ENCODE data around the gene KLHL21.
"Not testable (repeated sequence)": the region's sequence is repeated elsewhere in the genome, so short reads cannot be mapped to it uniquely, and the experiment has no call there.

Gene KLHL21, protein sequence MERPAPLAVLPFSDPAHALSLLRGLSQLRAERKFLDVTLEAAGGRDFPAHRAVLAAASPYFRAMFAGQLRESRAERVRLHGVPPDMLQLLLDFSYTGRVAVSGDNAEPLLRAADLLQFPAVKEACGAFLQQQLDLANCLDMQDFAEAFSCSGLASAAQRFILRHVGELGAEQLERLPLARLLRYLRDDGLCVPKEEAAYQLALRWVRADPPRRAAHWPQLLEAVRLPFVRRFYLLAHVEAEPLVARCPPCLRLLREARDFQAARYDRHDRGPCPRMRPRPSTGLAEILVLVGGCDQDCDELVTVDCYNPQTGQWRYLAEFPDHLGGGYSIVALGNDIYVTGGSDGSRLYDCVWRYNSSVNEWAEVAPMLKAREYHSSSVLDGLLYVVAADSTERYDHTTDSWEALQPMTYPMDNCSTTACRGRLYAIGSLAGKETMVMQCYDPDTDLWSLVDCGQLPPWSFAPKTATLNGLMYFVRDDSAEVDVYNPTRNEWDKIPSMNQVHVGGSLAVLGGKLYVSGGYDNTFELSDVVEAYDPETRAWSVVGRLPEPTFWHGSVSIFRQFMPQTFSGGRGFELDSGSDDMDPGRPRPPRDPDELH

DNA sequence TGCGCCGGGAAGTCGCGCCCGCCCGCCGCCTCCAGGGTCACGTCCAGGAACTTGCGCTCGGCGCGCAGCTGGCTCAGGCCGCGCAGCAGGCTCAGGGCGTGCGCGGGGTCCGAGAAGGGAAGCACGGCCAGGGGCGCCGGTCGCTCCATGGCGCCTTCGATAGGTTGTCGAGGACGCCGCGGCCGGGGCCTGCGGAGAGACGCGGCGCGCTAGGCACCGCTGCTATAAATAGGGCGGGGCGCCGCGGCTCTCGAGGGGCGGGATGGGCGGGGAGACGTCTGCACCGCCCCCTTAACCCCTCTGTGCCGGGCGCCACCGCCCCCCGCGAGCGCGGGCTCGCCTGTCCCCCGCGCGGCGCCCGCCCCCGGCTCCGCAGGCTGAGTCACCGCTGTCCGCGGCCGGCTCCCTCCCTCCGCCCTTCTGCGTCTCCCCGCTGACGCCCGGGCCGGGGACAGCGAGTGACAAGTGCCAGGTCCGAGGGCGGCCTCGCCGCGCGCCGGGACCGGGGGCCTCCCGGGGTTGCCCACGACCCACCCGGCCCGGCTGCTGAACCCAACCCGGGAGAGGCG lies at the start of gene KLHL21:
TSS of gene KLHL21 (minus strand) at position 201 of the 569 bp plus-strand sequence. CDS start at position 149, 52 bp downstream.
- Histone ChIP-seq H3K9me3 (ENCODE audit: low read depth, low read length) (no peaks in the 10 kb centered on the region), H3K9ac (ENCODE audit: insufficient read length) (peak within 1 kb of the TSS; percentile 83), H3K36me3 (ENCODE audit: insufficient read depth, low read length) (peaks cover 5% of the 10 kb centered on the region; the same call in 1 of the 2 replicates), H3K27ac (peak within 1 kb of the TSS; percentile 61; the same call in 1 of the 2 replicates), H3K4me3 (peak within 1 kb of the TSS; percentile 93)
- no peak for TF ChIP-seq EZH2 (IDR thresholded peaks at IDR 0.05)
- no peak for TF ChIP-seq FOXP2 (optimal IDR thresholded peaks at IDR 0.05; ENCODE audit: control extremely low read depth, extremely low read length, insufficient read depth)
- peak; percentile 97 for TF ChIP-seq POLR2AphosphoS5 (IDR thresholded peaks at IDR 0.05; ENCODE audit: borderline replicate concordance, low read depth, low read length)
- no peak for DNase-seq (ENCODE audit: low read depth, low spot score)

DNA sequence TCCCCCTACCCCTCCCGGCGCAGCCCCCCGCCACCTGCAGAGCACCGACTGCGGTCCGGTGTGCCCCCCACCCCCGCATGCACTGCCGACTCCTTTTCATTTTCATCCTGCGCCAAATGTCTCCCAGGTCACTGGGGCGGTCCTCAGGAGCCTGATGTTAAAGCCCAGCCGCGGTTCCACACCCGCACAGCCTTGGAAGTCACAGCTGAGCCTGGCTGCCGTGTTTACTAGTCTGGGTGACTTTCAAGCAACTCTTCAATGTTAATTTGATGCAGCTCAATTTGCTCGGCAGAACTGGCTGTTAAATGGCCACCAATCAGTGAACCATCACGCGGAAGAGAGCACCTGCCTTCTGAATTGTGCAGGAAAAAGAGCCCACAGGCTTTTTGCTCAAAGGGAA lies 49.2 kb upstream of the KLHL21 start:
- TF ChIP-seq POLR2AphosphoS5 (IDR thresholded peaks at IDR 0.05; ENCODE audit: borderline replicate concordance, low read depth, low read length) (no peak), EZH2 (IDR thresholded peaks at IDR 0.05) (no peak), FOXP2 (optimal IDR thresholded peaks at IDR 0.05; ENCODE audit: control extremely low read depth, extremely low read length, insufficient read depth) (no peak)
- H3K36me3 ChIP-seq (ENCODE audit: insufficient read depth, low read length): peaks cover 32% of the 10 kb centered on the region
- H3K27ac ChIP-seq: no peak overlapping the region
- H3K9ac ChIP-seq (ENCODE audit: insufficient read length): no peak overlapping the region
- no peak overlapping the region for H3K4me3 ChIP-seq
- no peaks in the 10 kb centered on the region for H3K9me3 ChIP-seq (ENCODE audit: low read depth, low read length)
- DNase-seq (ENCODE audit: low read depth, low spot score): no peak

DNA sequence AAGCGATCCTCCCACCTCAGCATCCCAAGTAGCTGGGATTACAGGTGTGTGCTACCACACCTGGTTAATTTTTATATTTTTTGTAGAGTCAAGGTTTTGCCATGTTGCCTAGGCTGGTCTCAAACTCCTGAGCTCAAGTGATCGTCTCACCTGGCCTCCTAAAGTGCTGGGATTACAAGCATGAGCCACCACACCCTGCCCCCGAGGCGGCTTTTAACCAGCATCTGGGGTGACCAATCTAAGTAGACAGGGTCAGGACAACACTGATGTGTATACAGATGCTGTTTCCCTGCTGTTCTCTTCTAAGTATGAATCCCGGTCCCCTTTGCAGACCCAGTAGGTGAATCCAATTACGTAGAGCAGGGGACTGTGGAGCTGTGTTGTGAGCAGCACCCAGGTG lies 45.9 kb upstream of the KLHL21 start:
- H3K9me3 ChIP-seq (ENCODE audit: low read depth, low read length): no peaks in the 10 kb centered on the region
- TF ChIP-seq FOXP2 (optimal IDR thresholded peaks at IDR 0.05; ENCODE audit: control extremely low read depth, extremely low read length, insufficient read depth): no peak
- no peak for TF ChIP-seq EZH2 (IDR thresholded peaks at IDR 0.05)
- TF ChIP-seq POLR2AphosphoS5 (IDR thresholded peaks at IDR 0.05; ENCODE audit: borderline replicate concordance, low read depth, low read length): no peak
- H3K36me3 ChIP-seq (ENCODE audit: insufficient read depth, low read length): peaks cover 34% of the 10 kb centered on the region
- no peak overlapping the region for H3K9ac ChIP-seq (ENCODE audit: insufficient read length)
- no peak overlapping the region for H3K27ac ChIP-seq
- no peak overlapping the region for H3K4me3 ChIP-seq
- no peak for DNase-seq (ENCODE audit: low read depth, low spot score)

DNA sequence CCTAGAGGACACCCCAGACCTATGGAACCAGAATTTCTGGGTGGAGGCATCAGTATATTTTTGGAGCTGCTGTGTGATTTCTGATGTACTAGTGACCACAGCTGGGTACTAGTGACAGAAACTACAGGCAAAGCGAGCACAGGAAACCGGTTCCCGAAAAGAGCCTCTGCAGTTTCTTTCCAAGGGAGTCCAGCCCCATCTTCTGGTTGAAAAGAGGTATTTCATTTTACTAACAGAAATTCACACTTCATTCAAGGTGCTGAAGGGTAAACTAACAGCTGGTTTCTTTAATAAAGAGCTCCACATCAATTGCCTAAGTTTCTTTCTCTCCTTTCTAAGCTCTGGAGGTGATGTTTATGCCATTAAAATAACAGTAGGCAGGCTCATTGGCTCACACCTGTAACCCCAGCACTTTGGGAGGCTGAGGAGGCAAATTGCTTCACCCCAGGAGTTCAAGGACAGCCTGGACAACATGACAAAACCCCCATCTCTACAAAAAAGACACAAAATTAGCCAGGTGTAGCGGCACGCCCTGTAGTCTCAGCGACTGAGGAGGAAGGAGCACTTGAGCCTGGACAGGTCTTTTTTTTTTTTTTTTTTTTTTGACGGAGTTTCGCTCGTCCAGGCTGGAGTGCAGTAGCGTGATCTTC lies 44.0 kb upstream of the KLHL21 start:
- no peak overlapping the region for H3K27ac ChIP-seq
- H3K4me3 ChIP-seq: no peak overlapping the region
- no peak for DNase-seq (ENCODE audit: low read depth, low spot score)
- H3K9me3 ChIP-seq (ENCODE audit: low read depth, low read length): no peaks in the 10 kb centered on the region
- no peak overlapping the region for H3K9ac ChIP-seq (ENCODE audit: insufficient read length)
- no peak for TF ChIP-seq FOXP2 (optimal IDR thresholded peaks at IDR 0.05; ENCODE audit: control extremely low read depth, extremely low read length, insufficient read depth)
- no peak for TF ChIP-seq EZH2 (IDR thresholded peaks at IDR 0.05)
- TF ChIP-seq POLR2AphosphoS5 (IDR thresholded peaks at IDR 0.05; ENCODE audit: borderline replicate concordance, low read depth, low read length): no peak
- H3K36me3 ChIP-seq (ENCODE audit: insufficient read depth, low read length): peaks cover 24% of the 10 kb centered on the region

DNA sequence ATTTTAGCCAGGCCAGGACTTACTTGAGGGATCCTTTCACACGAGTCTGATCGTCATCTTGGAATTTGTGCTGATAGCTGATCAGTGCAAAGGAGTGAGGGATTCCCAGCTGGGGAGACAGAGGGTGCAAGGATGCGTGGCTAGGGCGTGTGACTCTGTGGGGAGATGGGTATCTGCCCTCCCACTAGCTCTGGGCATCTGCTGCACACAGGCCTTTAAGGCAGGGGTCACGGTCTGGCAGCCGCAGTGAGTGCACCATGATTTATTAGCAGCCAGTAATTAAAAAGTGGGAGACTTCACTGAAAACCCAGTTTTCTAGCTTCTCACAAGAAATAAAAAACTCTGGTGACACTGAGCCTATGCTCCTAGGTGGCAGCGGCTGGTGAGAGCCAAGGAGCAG lies 42.3 kb upstream of the KLHL21 start:
- peaks cover 28% of the 10 kb centered on the region; the same call in 1 of the 2 replicates for H3K36me3 ChIP-seq (ENCODE audit: insufficient read depth, low read length)
- H3K4me3 ChIP-seq: no peak overlapping the region
- TF ChIP-seq POLR2AphosphoS5 (IDR thresholded peaks at IDR 0.05; ENCODE audit: borderline replicate concordance, low read depth, low read length): no peak
- TF ChIP-seq FOXP2 (optimal IDR thresholded peaks at IDR 0.05; ENCODE audit: control extremely low read depth, extremely low read length, insufficient read depth): no peak
- TF ChIP-seq EZH2 (IDR thresholded peaks at IDR 0.05): no peak
- no peak for DNase-seq (ENCODE audit: low read depth, low spot score)
- no peak overlapping the region for H3K27ac ChIP-seq
- no peak overlapping the region for H3K9ac ChIP-seq (ENCODE audit: insufficient read length)
- H3K9me3 ChIP-seq (ENCODE audit: low read depth, low read length): no peaks in the 10 kb centered on the region

DNA sequence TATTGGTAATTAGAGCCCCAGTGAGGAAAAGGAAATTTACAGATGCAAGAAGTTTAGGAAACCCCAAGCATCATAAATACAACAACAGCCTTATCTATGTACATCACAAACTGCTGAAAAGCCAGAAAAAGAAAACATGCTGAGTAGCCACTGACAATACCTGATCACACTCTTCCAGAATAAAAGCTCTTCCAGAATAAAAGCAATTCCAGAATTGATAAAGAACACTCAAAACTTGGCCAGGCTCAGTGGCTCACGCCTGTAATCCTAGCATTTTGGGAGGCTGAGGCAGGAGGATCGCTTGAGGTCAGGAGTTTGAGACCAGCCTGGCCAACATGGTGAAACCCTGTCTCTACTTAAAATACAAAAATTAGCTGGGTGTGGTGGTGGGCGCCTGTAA lies 38.2 kb upstream of the KLHL21 start:
- H3K9ac ChIP-seq (ENCODE audit: insufficient read length); H3K9me3 ChIP-seq (ENCODE audit: low read depth, low read length); DNase-seq (ENCODE audit: low read depth, low spot score); H3K4me3 ChIP-seq; H3K27ac ChIP-seq: not testable (repeated sequence)
- H3K36me3 ChIP-seq (ENCODE audit: insufficient read depth, low read length): peaks cover 58% of the 10 kb centered on the region; the same call in 1 of the 2 replicates

DNA sequence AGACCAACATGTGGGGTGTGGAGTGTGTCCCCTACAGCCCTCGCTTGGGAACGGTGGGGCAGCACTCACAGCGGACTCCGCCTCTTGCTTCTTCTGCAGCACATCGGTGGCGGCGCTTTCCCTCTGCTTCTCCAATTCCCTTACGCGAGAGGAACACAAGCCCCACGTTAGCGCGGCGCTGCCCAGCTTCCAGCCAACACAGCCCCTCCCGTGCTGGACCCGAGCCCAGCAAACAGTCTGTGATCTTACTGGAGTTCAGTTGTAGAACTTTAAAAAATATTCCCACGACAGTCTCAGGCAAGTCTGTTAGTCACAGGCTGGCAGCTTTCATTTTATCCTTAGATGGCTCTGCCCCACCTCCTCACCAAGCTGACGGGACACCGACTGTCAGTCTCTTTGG lies 35.6 kb upstream of the KLHL21 start:
- no peaks in the 10 kb centered on the region for H3K9me3 ChIP-seq (ENCODE audit: low read depth, low read length)
- DNase-seq (ENCODE audit: low read depth, low spot score): no peak
- no peak overlapping the region for H3K4me3 ChIP-seq
- no peak overlapping the region for H3K27ac ChIP-seq
- H3K9ac ChIP-seq (ENCODE audit: insufficient read length): no peak overlapping the region
- peaks cover 67% of the 10 kb centered on the region for H3K36me3 ChIP-seq (ENCODE audit: insufficient read depth, low read length)
- TF ChIP-seq FOXP2 (optimal IDR thresholded peaks at IDR 0.05; ENCODE audit: control extremely low read depth, extremely low read length, insufficient read depth) (no peak), POLR2AphosphoS5 (IDR thresholded peaks at IDR 0.05; ENCODE audit: borderline replicate concordance, low read depth, low read length) (no peak), EZH2 (IDR thresholded peaks at IDR 0.05) (no peak)

DNA sequence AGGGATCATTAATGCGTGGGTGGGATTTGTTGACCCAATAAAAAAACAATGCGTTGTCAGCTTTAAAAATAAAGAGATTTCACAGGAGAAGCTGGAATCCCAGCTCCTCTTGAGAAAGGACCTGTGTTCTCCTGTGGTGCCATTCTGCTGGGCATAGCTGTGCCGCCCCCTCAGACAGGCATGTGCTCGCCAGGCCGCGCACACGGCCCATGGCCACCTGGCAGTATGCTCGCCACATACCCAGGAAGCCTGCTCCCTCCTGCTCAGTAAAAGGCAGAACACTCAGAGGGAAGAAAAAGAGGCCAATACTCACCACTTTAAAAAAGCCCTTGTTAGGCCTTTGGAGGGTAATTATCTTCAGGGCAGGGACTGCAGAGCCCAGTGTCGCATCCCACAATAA lies 35.1 kb upstream of the KLHL21 start:
- Histone ChIP-seq H3K9me3 (ENCODE audit: low read depth, low read length) (no peaks in the 10 kb centered on the region), H3K4me3 (no peak overlapping the region), H3K36me3 (ENCODE audit: insufficient read depth, low read length) (peaks cover 71% of the 10 kb centered on the region), H3K27ac (no peak overlapping the region), H3K9ac (ENCODE audit: insufficient read length) (no peak overlapping the region)
- TF ChIP-seq EZH2 (IDR thresholded peaks at IDR 0.05): no peak
- no peak for TF ChIP-seq FOXP2 (optimal IDR thresholded peaks at IDR 0.05; ENCODE audit: control extremely low read depth, extremely low read length, insufficient read depth)
- no peak for TF ChIP-seq POLR2AphosphoS5 (IDR thresholded peaks at IDR 0.05; ENCODE audit: borderline replicate concordance, low read depth, low read length)
- no peak for DNase-seq (ENCODE audit: low read depth, low spot score)

DNA sequence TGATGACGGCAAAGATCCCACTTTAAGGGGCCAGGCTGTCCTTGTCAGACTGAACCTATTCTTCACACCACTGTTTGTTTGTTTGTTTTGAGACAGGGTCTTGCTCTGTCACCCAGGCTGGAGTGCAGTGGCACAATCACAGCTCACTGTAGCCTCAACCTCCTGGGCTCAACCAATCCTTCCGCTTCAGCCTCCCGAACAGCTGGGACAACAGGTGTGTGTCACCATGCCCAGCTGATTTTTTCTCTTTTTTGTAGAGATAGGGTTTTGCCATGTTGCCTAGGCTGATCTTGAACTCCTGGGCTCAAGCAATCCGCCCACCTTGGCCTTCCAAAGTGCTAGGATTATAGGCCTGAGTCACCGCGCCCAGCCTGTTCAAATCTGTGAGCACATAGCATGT lies 34.1 kb upstream of the KLHL21 start:
- peaks cover 76% of the 10 kb centered on the region for H3K36me3 ChIP-seq (ENCODE audit: insufficient read depth, low read length)
- H3K9ac ChIP-seq (ENCODE audit: insufficient read length); DNase-seq (ENCODE audit: low read depth, low spot score); H3K9me3 ChIP-seq (ENCODE audit: low read depth, low read length); H3K4me3 ChIP-seq; H3K27ac ChIP-seq: not testable (repeated sequence)
